SJSA1 (cell line): ENCODE measurements around the gene VTCN1. TPM values are rescaled to one million over a fixed set of nuclear protein-coding genes. Genes with fewer than 3 reads are reported as not detected.
"Not testable (repeated sequence)": the region's sequence is repeated elsewhere in the genome, so short reads cannot be mapped to it uniquely, and the experiment has no call there.

ENCODE experiments used
- DNase-seq, 2 experiments: peaks; one replicate each; pipeline ENCODE4 v3.0.0-alpha.2; 2015 to 2020; ENCODE audit warnings: low spot score in 2 of 2, low read depth in 1 of 2
- H3K27ac ChIP-seq: fragments of 250-450 bp; sonication (Bioruptor Pico); 2 replicates; pipeline ENCODE4 v1.5.1; 2020; ENCODE audit warnings: mild to moderate bottlenecking, moderate library complexity
- H3K27me3 ChIP-seq: fragments of 250-450 bp; sonication (Bioruptor Pico); replicated peaks from 2 replicates; pipeline ENCODE4 v1.5.1; 2020; ENCODE audit warnings: mild to moderate bottlenecking, moderate library complexity
- H3K36me3 ChIP-seq: fragments of 250-450 bp; sonication (Bioruptor Pico); 2 replicates; pipeline ENCODE4 v1.5.1; 2020; ENCODE audit warnings: mild to moderate bottlenecking
- H3K4me1 ChIP-seq: fragments of 250-450 bp; sonication (Bioruptor Pico); replicated peaks from 2 replicates; pipeline ENCODE4 v1.6.1; 2021; ENCODE audit warnings: mild to moderate bottlenecking
- H3K4me3 ChIP-seq: fragments of 250-450 bp; sonication (Bioruptor Pico); 2 replicates; pipeline ENCODE4 v1.5.1; 2020; ENCODE audit warnings: mild to moderate bottlenecking
- H3K9me3 ChIP-seq: fragments of 250-450 bp; sonication (Bioruptor Pico); replicated peaks from 2 replicates; pipeline ENCODE4 v1.5.1; 2020; ENCODE audit warnings: mild to moderate bottlenecking
- total RNA-seq: library from RNA; depleted of rRNA; stranded (reverse); fragments of >200 nt; shearing (Covaris generic); gene quantifications from 2 replicates; pipeline ENCODE4 v1.2.3, GENCODE V29; 2014; rRNA removed

The VTCN1 gene
- total RNA-seq, 1 experiment from 2014 or later: not detected

- no peaks in the 10 kb centered on the region; the same call in 1 of the 2 replicates for H3K27me3 ChIP-seq
- no peak overlapping the region for H3K4me3 ChIP-seq
- peaks cover 47% of the 10 kb centered on the region for H3K36me3 ChIP-seq
- DNase-seq: no peak
- H3K9me3 ChIP-seq: 0 out of 2 replicates have a peak, but pooled peaks cover 2% of the 10 kb centered on the region
- no peak overlapping the region for H3K27ac ChIP-seq
- no peaks in the 10 kb centered on the region; the same call in 1 of the 2 replicates for H3K4me1 ChIP-seq
Observed at GRCh38 chr1:117105722-117106121, 105.0 kb downstream of the VTCN1 start.

GRCh38 chr1:117104986-117105385 lies 105.7 kb downstream of the VTCN1 start:
- Histone ChIP-seq H3K4me3 (no peak overlapping the region), H3K36me3 (peaks cover 51% of the 10 kb centered on the region)

DNA sequence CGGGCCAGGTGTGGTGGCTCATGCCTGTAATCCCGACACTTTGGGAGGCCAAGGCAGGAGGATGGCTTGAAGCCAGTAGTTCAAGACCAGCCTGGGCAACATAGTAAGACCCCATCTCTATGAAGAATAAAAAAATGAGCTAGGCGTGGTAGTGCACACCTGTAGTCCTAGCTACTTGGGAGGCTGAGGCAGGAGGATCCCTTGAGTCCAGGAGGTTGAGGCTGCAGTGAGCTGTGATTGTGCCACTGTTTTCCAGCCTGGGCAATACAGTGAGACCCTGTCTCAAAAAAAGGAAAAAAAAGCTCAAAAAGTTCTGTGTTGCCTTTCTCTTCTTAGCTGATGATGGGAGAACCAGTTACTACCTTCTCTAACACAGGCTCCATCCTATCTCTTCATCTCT lies 108.9 kb downstream of the VTCN1 start:
- not testable (repeated sequence) for DNase-seq, H3K4me3 ChIP-seq, H3K4me1 ChIP-seq, H3K27ac ChIP-seq, H3K9me3 ChIP-seq, H3K27me3 ChIP-seq
- H3K36me3 ChIP-seq: peaks cover 76% of the 10 kb centered on the region

More at GRCh38 chr1:117104986-117105385, 105.7 kb downstream of the VTCN1 start:
- no peak for DNase-seq
- Histone ChIP-seq H3K4me1 (no peaks in the 10 kb centered on the region; the same call in 1 of the 2 replicates), H3K9me3 (0 out of 2 replicates have a peak, but pooled peaks cover 2% of the 10 kb centered on the region), H3K27me3 (no peaks in the 10 kb centered on the region; the same call in 1 of the 2 replicates), H3K27ac (no peak overlapping the region)

DNA sequence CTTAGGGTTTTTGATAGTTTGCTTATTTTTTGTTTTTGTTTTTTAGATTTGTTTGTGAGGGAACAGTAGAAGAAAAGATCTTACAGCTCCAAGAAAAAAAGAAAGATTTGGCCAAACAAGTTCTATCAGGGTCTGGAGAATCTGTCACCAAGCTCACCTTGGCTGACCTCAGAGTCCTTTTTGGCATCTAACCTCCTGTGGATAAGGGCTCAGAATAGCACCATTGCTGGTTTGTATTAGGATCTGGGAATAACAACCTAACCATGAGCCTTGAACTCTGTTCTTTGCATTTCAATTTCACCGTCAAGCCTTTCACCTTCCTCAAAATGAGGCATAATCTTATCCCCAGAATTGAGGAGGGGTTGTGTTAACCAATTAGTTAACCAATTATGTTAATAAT lies 109.4 kb downstream of the VTCN1 start:
- peaks cover 9% of the 10 kb centered on the region for H3K4me1 ChIP-seq
- no peak overlapping the region for H3K27ac ChIP-seq
- no peaks in the 10 kb centered on the region; the same call in 1 of the 2 replicates for H3K27me3 ChIP-seq
- H3K36me3 ChIP-seq: peaks cover 74% of the 10 kb centered on the region
- H3K4me3 ChIP-seq: no peak overlapping the region
- no peaks in the 10 kb centered on the region for H3K9me3 ChIP-seq
- DNase-seq: no peak

DNA sequence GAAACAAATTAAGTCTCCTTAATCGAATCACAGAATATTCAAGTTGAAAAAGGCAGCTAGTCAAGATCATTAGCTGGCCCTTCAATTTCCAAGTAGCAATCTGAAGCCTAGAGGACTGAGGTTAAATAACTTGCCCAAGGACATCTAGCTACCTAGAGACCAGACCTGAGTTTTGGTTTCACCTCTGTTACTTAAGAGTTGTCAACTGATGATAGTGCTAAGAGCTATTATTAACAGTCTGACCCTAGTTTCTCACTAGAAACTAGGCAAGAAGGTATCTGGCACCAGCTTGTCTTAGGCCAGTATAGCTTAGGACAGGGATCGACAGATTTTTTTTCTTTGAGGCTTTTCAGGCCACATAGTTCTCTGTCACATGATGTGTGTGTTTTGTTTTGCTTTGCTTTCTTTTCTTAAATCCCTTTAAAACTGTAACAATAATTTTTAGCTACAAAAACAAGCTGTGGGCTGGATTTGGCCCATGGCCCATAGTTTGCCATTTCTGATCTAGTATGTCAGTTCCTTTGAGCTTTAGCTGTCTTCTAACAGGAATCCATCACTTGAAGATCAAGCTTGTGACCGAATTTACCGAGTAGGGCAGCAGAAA lies 112.3 kb downstream of the VTCN1 start:
- Histone ChIP-seq H3K4me1 (peaks cover 19% of the 10 kb centered on the region), H3K27ac (no peak overlapping the region), H3K9me3 (no peaks in the 10 kb centered on the region), H3K36me3 (peaks cover 80% of the 10 kb centered on the region), H3K4me3 (no peak overlapping the region), H3K27me3 (no peaks in the 10 kb centered on the region; the same call in 1 of the 2 replicates)
- DNase-seq: peak in 1 of 2 experiments; percentile 23

- Histone ChIP-seq H3K4me1 (peaks cover 27% of the 10 kb centered on the region), H3K27me3 (no peaks in the 10 kb centered on the region; the same call in 1 of the 2 replicates), H3K4me3 (no peak overlapping the region), H3K27ac (no peak overlapping the region), H3K9me3 (no peaks in the 10 kb centered on the region), H3K36me3 (peaks cover 80% of the 10 kb centered on the region)
- DNase-seq: no peak
Observed at GRCh38 chr1:117097443-117097842, 113.3 kb downstream of the VTCN1 start.

DNA sequence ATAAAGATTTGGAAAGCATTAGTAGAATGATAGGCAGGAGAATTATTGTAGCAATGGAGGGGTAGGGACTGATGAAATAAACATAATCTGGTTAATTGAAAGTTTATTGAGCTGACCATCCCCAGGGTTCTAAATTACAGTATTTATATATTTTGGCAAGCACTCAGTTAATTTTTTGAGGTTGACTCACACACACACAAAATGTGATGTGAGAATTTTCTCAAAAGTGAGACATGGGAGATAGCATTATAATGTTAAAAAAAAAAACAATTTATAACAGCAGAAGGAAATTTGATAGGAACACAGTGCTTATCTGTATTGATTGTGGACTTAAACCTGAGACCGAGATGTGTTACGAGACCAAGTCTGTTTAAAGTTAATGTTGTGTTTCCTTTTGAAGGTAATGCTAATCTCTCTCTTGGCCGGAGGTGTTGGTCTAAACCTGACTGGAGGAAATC lies 113.7 kb downstream of the VTCN1 start:
- Histone ChIP-seq H3K36me3 (peaks cover 79% of the 10 kb centered on the region), H3K27ac (no peak overlapping the region), H3K9me3 (no peaks in the 10 kb centered on the region), H3K27me3 (no peaks in the 10 kb centered on the region), H3K4me3 (no peak overlapping the region), H3K4me1 (peaks cover 30% of the 10 kb centered on the region)
- no peak for DNase-seq

DNA sequence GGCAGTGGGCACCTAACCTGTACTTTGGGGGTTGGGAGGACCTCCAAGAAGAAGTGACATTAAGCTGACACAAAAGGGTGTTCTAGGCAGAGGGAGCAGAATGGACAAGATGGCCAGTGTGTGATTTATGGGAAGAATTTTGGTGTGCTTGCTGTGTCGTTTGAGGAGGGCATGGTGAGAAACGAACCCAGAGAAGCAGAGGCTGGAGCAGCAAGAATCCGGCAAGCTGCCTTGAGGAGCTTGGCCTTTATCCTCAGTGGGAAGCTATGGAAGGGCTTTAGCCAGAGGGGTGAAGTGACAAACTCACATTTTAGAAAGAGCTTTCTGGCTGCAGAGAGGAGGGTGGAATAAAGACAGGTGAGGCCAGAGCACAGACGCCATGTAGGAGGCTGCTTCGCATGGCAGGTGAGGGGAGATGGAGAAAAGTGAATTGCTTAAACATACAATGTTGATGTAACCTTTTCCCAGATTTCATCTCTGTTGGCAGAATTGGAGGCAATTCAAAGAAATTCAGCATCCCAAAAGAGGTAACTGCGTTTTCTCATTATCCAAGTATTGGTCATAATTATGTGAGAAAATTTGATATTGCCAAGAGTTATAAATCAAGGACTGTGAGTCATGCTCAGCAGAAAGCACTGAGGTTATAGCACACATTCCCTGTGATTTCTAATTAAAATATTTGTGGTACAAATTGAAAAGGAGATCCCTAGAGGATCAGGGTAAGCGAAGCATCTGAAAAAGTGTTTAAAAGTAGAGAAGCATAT lies 115.7 kb downstream of the VTCN1 start:
- DNase-seq: no peak

GRCh38 chr1:117093870-117094621 lies 116.7 kb downstream of the VTCN1 start:
- H3K27ac ChIP-seq: peak overlapping the region; percentile 100
- H3K9me3 ChIP-seq: no peaks in the 10 kb centered on the region
- H3K4me1 ChIP-seq: peaks cover 30% of the 10 kb centered on the region
- H3K4me3 ChIP-seq: no peak overlapping the region
- peaks cover 70% of the 10 kb centered on the region for H3K36me3 ChIP-seq
- peak; percentile 72 to 79 for DNase-seq
- no peaks in the 10 kb centered on the region for H3K27me3 ChIP-seq

More for the DNA sequence above, 115.7 kb downstream of the VTCN1 start:
- Histone ChIP-seq H3K27me3 (no peaks in the 10 kb centered on the region), H3K27ac (peak overlapping the region; percentile 100; the same call in 1 of the 2 replicates), H3K9me3 (no peaks in the 10 kb centered on the region), H3K36me3 (peaks cover 74% of the 10 kb centered on the region), H3K4me3 (no peak overlapping the region), H3K4me1 (peaks cover 30% of the 10 kb centered on the region)

Other genes with a start within 250 kb of the VTCN1 start
- 0.05 and 0.50 TPM in 2 replicates for gene CD101, start 209.2 kb downstream of the VTCN1 start, total RNA-seq
- gene TTF2, start 150.6 kb downstream of the VTCN1 start, total RNA-seq: 25.0 and 29.6 TPM in 2 replicates
- gene TRIM45, start 89.2 kb downstream of the VTCN1 start, total RNA-seq: 1.6 and 2.3 TPM in 2 replicates
- gene MAN1A2, start 156.5 kb upstream of the VTCN1 start, total RNA-seq: 27.3 and 44.6 TPM in 2 replicates